Stomach smooth muscle (tissue), 2 donors: ENCODE results near the gene IQCF2.
"Not testable (repeated sequence)": the region's sequence is repeated elsewhere in the genome, so short reads cannot be mapped to it uniquely, and the experiment has no call there.

Experiments
- H3K27ac ChIP-seq: one replicate; pipeline ENCODE4 v1.7.0; 2013; ENCODE audit warnings: mild to moderate bottlenecking, low read length, inconsistent platforms
- H3K27me3 ChIP-seq, 2 donors: one replicate each; pipeline ENCODE4 v1.7.0; 2013; ENCODE audit warnings: low read length in 2 of 2; ENCODE audit not compliant: insufficient read depth in 2 of 2, control insufficient read depth in 1 of 2
- H3K36me3 ChIP-seq, 2 donors: one replicate each; pipeline ENCODE4 v1.7.0; 2013; ENCODE audit warnings: low read length in 2 of 2; ENCODE audit not compliant: control insufficient read depth in 2 of 2, insufficient read depth in 2 of 2
- H3K4me1 ChIP-seq: one replicate; pipeline ENCODE4 v1.7.0; 2013; ENCODE audit warnings: low read length; ENCODE audit not compliant: control insufficient read depth, insufficient read depth
- H3K4me3 ChIP-seq, 2 donors: one replicate each; pipeline ENCODE4 v1.7.0; 2013; ENCODE audit warnings: low read length in 2 of 2
- H3K9ac ChIP-seq, 2 donors: one replicate each; pipeline ENCODE4 v1.7.0; 2013; ENCODE audit warnings: low read length in 2 of 2, mild to moderate bottlenecking in 1 of 2
- H3K9me3 ChIP-seq, 2 donors: one replicate each; pipeline ENCODE4 v1.7.0; 2013; ENCODE audit warnings: low read length in 2 of 2; ENCODE audit not compliant: control insufficient read depth in 2 of 2
- donor health status: healthy.
- donor health status: Pancreatic carcinoma.

The IQCF2 gene

GRCh38 chr3:51830836-51831385, 30.5 kb upstream of the IQCF2 start:
- peaks cover 0 to 2% of the 10 kb centered on the region in 2 donors for H3K9me3 ChIP-seq
- H3K27me3 ChIP-seq, result no peaks in the 10 kb centered on the region
- no peak overlapping the region for H3K27ac ChIP-seq
- H3K4me1 ChIP-seq, result no peaks in the 10 kb centered on the region
- H3K4me3 ChIP-seq, result no peak overlapping the region
- H3K36me3 ChIP-seq, result no peaks in the 10 kb centered on the region
- H3K9ac ChIP-seq, result no peak overlapping the region

DNA sequence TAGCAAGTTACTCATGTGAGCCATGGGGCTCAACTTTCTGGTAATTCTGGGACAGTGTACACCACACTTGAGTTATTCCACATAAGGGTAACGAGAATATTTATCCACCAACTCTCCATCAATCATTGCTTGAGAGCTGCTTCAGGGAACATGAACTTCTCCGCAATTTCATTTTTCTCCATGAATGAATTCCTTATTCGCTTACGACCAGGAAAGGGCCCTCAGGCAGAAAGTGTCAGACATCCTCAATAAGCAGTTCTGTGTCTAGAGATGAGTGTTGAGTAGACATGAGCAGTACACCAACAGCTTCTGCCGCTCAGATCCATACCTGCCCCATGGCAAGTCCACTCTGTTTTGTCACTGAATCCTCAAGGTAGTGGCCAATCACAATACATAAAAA, 24.8 kb upstream of the IQCF2 start:
- Histone ChIP-seq H3K9me3 (peaks cover 0 to 2% of the 10 kb centered on the region in 2 donors), H3K4me3 (no peak overlapping the region), H3K9ac (no peak overlapping the region), H3K27me3 (peaks cover 0 to under 1% of the 10 kb centered on the region in 2 donors), H3K4me1 (no peaks in the 10 kb centered on the region), H3K27ac (no peak overlapping the region), H3K36me3 (no peaks in the 10 kb centered on the region)

DNA sequence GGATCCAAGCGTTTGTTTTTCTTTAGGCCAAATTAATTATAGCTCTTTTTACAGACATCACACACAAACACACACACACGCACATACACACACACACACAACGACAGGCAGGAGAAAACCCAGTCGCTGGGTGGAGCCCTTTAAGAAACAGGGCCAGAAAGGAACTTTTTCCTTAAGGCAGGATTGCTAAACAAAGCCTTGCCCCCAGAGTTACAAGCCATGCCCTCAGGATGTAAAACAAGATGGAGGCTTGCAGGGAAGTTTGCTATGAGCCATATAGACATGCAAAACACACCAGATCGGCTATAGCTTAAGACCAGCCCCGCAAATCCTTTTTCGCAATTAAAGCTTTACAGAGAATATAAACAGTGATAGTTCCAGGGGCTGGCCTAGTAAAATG, 16.3 kb upstream of the IQCF2 start:
- H3K9ac ChIP-seq, result no peak overlapping the region
- peaks cover 0 to 2% of the 10 kb centered on the region in 2 donors for H3K9me3 ChIP-seq
- H3K27ac ChIP-seq, result no peak overlapping the region
- H3K36me3 ChIP-seq, result no peaks in the 10 kb centered on the region
- peaks cover 0 to 2% of the 10 kb centered on the region in 2 donors for H3K27me3 ChIP-seq
- H3K4me3 ChIP-seq, result no peak overlapping the region
- no peaks in the 10 kb centered on the region for H3K4me1 ChIP-seq

DNA sequence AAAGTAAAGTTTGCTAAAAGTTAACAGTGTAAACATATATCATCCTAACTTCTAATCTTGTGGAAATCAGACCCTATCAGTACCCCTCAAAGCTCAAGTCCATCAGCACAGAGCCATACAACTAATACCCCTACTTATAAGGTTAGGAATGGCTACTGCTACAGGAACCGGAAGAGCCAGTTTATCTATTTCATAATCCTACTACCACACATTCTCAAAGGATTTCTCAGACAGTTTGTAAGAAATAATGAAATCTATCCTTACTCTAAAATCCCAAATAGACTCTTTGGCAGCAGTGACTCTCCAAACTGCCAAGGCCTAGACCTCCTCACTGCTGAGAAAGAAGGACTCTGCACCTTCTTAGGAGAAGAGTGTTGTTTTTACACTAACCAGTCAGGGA, 6.0 kb upstream of the IQCF2 start:
- H3K36me3 ChIP-seq, H3K9ac ChIP-seq, H3K9me3 ChIP-seq, H3K4me1 ChIP-seq, H3K27ac ChIP-seq, H3K4me3 ChIP-seq, H3K27me3 ChIP-seq: not testable (repeated sequence)

DNA sequence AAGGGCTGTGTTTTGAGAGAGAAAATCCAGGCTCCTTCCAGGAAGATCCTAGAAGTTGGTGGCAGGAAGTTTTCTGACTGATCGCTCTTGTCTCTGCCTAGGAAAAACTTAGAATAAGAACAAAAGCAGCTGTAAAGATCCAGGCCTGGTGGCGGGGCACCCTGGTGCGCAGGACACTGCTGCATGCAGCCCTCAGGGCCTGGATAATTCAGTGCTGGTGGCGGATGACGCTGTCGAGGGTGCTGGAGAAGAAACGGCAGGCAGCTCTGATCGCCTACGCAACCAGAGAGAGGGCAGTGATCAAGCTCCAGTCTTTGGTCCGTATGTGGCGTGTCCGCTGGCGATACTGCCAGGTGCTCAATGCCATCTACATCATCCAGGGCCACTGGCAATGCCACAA, 1.5 kb downstream of the IQCF2 start:
- Histone ChIP-seq H3K27ac (no peak overlapping the region), H3K9ac (no peak overlapping the region), H3K27me3 (no peaks in the 10 kb centered on the region), H3K9me3 (no peaks in the 10 kb centered on the region), H3K36me3 (no peaks in the 10 kb centered on the region), H3K4me1 (no peaks in the 10 kb centered on the region), H3K4me3 (no peak overlapping the region)

- H3K9ac ChIP-seq, H3K4me1 ChIP-seq, H3K27me3 ChIP-seq, H3K27ac ChIP-seq, H3K9me3 ChIP-seq, H3K4me3 ChIP-seq, H3K36me3 ChIP-seq: not testable (repeated sequence)
Observed at GRCh38 chr3:51868896-51869295, 7.5 kb downstream of the IQCF2 start.

DNA sequence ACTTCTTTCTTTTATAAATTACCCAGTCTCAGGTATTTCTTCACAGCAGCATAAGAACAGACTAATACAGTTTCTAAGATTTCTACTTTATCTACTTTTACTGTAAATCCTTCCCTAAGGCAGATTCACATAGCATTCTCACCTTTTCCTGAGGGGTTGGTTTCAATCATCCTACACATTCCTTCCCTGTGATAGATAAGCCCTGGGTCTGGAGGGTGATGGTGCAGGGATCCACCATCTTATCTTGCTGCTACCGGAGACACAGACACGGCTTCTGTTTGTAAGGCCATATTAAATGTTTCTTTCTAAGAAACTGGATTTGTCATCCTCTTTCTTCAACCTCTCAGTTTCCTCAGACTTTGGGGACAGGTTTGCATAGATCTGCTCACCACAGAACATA, 7.9 kb downstream of the IQCF2 start:
- Histone ChIP-seq H3K27ac (no peak overlapping the region), H3K9me3 (no peaks in the 10 kb centered on the region), H3K4me1 (no peaks in the 10 kb centered on the region), H3K36me3 (no peaks in the 10 kb centered on the region), H3K27me3 (no peaks in the 10 kb centered on the region), H3K4me3 (no peak overlapping the region), H3K9ac (no peak overlapping the region)

DNA sequence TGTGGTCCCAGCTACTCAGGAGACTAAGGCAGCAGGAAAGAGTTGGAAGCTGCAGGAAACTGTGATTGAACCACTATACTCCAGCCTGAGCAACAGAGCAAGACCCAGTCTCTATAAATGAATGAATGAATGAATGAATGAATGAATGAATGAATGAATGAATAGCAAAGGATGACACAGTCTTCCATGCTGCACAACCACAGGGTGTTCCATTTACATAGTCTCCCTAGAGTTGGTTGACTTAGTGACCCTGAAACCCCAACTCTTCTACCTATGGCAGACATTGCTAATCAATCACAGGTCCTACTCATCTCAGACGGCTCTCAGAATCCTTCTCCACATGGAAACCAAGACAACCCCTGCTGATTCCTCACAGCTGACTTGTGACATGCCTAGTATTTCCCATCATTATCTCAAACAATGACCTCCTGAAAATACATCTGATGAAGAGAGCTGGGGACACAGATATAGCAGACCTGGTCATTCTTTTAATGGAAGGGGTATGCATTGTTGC, 11.9 kb downstream of the IQCF2 start:
- H3K27me3 ChIP-seq, result peaks cover 0 to 3% of the 10 kb centered on the region in 2 donors
- no peaks in the 10 kb centered on the region for H3K9me3 ChIP-seq

DNA sequence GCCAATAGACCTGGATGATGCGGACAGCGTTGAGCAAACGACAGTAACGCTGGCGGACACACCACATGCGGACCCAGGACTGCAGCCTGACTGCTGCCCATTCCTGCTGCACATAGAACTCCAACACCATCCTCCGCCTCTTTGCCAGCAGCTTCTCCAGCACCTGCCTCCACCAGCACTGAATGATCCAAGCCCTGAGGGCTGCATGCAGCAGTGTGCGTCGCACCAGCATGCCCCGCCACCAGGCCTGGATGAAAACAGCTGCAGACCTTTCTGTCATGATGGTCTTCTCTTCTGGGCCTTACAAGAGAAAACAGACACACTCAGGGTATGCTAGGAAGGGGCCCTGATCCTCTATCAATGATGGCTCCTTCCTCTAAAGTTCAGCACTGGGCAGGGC, 12.5 kb downstream of the IQCF2 start:
- H3K4me3 ChIP-seq, result no peak overlapping the region
- no peak overlapping the region for H3K27ac ChIP-seq
- H3K9ac ChIP-seq, result no peak overlapping the region
- no peaks in the 10 kb centered on the region for H3K4me1 ChIP-seq
- no peaks in the 10 kb centered on the region for H3K36me3 ChIP-seq
- no peaks in the 10 kb centered on the region for H3K9me3 ChIP-seq
- peaks cover 0 to 3% of the 10 kb centered on the region in 2 donors for H3K27me3 ChIP-seq

More for the DNA sequence above, 11.9 kb downstream of the IQCF2 start:
- no peak overlapping the region for H3K9ac ChIP-seq
- no peaks in the 10 kb centered on the region for H3K4me1 ChIP-seq
- no peak overlapping the region for H3K4me3 ChIP-seq
- H3K27ac ChIP-seq, result no peak overlapping the region
- no peaks in the 10 kb centered on the region for H3K36me3 ChIP-seq

- H3K9ac ChIP-seq, result no peak overlapping the region
- no peak overlapping the region for H3K4me3 ChIP-seq
- H3K27me3 ChIP-seq, result peaks cover 0 to 3% of the 10 kb centered on the region in 2 donors
- H3K4me1 ChIP-seq, result no peaks in the 10 kb centered on the region
- no peaks in the 10 kb centered on the region for H3K9me3 ChIP-seq
- no peaks in the 10 kb centered on the region for H3K36me3 ChIP-seq
- H3K27ac ChIP-seq, result no peak overlapping the region
Observed at GRCh38 chr3:51874411-51874810, 13.0 kb downstream of the IQCF2 start.

DNA sequence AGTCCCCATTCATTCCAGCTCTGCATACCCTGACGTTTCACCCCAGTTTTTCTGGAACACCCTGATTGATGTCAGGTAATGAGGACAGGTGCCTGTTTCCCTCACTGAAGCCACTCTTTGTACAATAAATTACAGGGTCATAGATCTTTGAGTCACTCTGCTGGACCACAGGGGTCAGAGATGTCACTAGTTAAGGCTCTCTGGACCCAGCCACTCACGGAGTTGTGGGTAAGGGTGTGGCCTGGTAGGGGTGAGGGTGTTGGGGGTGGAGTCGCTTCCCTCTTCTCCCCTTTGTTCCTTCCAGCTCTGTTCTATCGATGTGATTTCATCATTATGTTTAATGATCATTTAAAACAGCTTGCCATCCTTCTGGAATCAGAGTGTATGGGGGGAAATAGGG, 13.5 kb downstream of the IQCF2 start:
- Histone ChIP-seq H3K4me3 (no peak overlapping the region), H3K9me3 (no peaks in the 10 kb centered on the region), H3K36me3 (no peaks in the 10 kb centered on the region), H3K4me1 (no peaks in the 10 kb centered on the region), H3K27me3 (peaks cover 0 to 3% of the 10 kb centered on the region in 2 donors), H3K27ac (no peak overlapping the region), H3K9ac (no peak overlapping the region)
